Liver (tissue), 9 donors: ENCODE results near the gene SLC43A3. TPM values are rescaled to one million over a fixed set of nuclear protein-coding genes. Genes with fewer than 3 reads are reported as not detected.

Source experiments
- DNase-seq: peaks from one replicate; pipeline ENCODE4 v3.0.0-alpha.2; 2017; ENCODE audit warnings: low spot score
- H3K27ac ChIP-seq, 2 donors: one replicate each; pipeline ENCODE4 v1.7.0; 2013; ENCODE audit warnings: inconsistent platforms in 2 of 2, low read length in 2 of 2, control low read depth in 1 of 2, low read depth in 1 of 2, mild to moderate bottlenecking in 1 of 2
- H3K27me3 ChIP-seq, 4 donors: one replicate each; pipeline versions ENCODE4 v1.6.1 to v1.7.0; 2013; ENCODE audit warnings: low read length in 3 of 4, inconsistent platforms in 1 of 4, mild to moderate bottlenecking in 1 of 4, moderate library complexity in 1 of 4; ENCODE audit not compliant: control insufficient read depth in 4 of 4, insufficient read depth in 4 of 4
- H3K36me3 ChIP-seq, 4 donors: one replicate each; pipeline versions ENCODE4 v1.6.1 to v1.7.0; 2013; ENCODE audit warnings: low read length in 3 of 4, mild to moderate bottlenecking in 3 of 4, low read depth in 1 of 4, moderate library complexity in 1 of 4; ENCODE audit not compliant: control insufficient read depth in 4 of 4, insufficient read depth in 3 of 4
- H3K4me1 ChIP-seq, 4 donors: one replicate each; pipeline versions ENCODE4 v1.6.1 to v1.7.0; 2013; ENCODE audit warnings: low read length in 3 of 4, mild to moderate bottlenecking in 3 of 4, moderate library complexity in 1 of 4; ENCODE audit not compliant: control insufficient read depth in 4 of 4, insufficient read depth in 4 of 4
- H3K4me3 ChIP-seq, 3 donors: one replicate each; pipeline versions ENCODE4 v1.6.1 to v1.7.0; 2013; ENCODE audit warnings: low read length in 3 of 3, control low read depth in 1 of 3, low read depth in 1 of 3, mild to moderate bottlenecking in 1 of 3
- H3K9ac ChIP-seq, 2 donors: one replicate each; pipeline ENCODE4 v1.7.0; 2013; ENCODE audit warnings: low read length in 2 of 2, mild to moderate bottlenecking in 2 of 2, moderate library complexity in 2 of 2, control low read depth in 1 of 2, low read depth in 1 of 2
- H3K9me3 ChIP-seq, 4 donors: one replicate each; pipeline versions ENCODE4 v1.6.1 to v1.7.0; 2013; ENCODE audit warnings: low read length in 3 of 4; ENCODE audit not compliant: control insufficient read depth in 4 of 4
- ATF3 ChIP-seq: IDR thresholded peaks from 2 replicates; pipeline ENCODE4 v1.6.1; 2016; ENCODE audit warnings: antibody characterized with exemption
- CTCF ChIP-seq: fragments of 150-350 bp; IDR thresholded peaks from 2 replicates; pipeline ENCODE4 v1.5.1; 2017; ENCODE audit warnings: improper control_type of control experiment, low read depth, low read length; ENCODE audit not compliant: missing input control
- EGR1 ChIP-seq, 2 donors: IDR thresholded peaks; 2 replicates each; pipeline ENCODE4 v1.6.1; 2016 to 2018; ENCODE audit warnings: antibody characterized with exemption in 2 of 2, low read depth in 2 of 2
- FOXA1 ChIP-seq: IDR thresholded peaks from 2 replicates; pipeline ENCODE4 v1.6.1; 2016; ENCODE audit warnings: antibody characterized with exemption
- FOXA2 ChIP-seq: IDR thresholded peaks from 2 replicates; pipeline ENCODE4 v1.6.1; 2016; ENCODE audit warnings: antibody characterized with exemption
- GABPA ChIP-seq, 2 donors: IDR thresholded peaks in 1 of 2; conservative IDR thresholded peaks in 1 of 2; 2 replicates each; pipeline ENCODE4 v1.6.1; 2016; ENCODE audit warnings: antibody characterized with exemption in 2 of 2, mild to moderate bottlenecking in 1 of 2, moderate library complexity in 1 of 2
- HNF4A ChIP-seq, 2 donors: conservative IDR thresholded peaks; 2 replicates each; pipeline ENCODE4 v1.6.1; 2016; ENCODE audit warnings: antibody characterized with exemption in 2 of 2, mild to moderate bottlenecking in 2 of 2
- HNF4G ChIP-seq: IDR thresholded peaks from 2 replicates; pipeline ENCODE4 v1.6.1; 2016; ENCODE audit warnings: antibody characterized with exemption
- JUND ChIP-seq, 2 donors: IDR thresholded peaks; 2 replicates each; pipeline ENCODE4 v1.6.1; 2016; ENCODE audit warnings: antibody characterized with exemption in 2 of 2
- MAX ChIP-seq: IDR thresholded peaks from 2 replicates; pipeline ENCODE4 v1.6.1; 2016; ENCODE audit warnings: antibody characterized with exemption
- NR2F2 ChIP-seq: IDR thresholded peaks from 2 replicates; pipeline ENCODE4 v1.6.1; 2016; ENCODE audit warnings: antibody characterized with exemption
- RAD21 ChIP-seq, 2 donors: IDR thresholded peaks; 2 replicates each; pipeline ENCODE4 v1.6.1; 2016; ENCODE audit warnings: antibody characterized with exemption in 2 of 2, mild to moderate bottlenecking in 2 of 2
- REST ChIP-seq: IDR thresholded peaks from 2 replicates; pipeline ENCODE4 v1.6.1; 2016; ENCODE audit warnings: antibody characterized with exemption, mild to moderate bottlenecking
- RXRA ChIP-seq, 2 donors: IDR thresholded peaks; 2 replicates each; pipeline ENCODE4 v1.6.1; 2017 to 2018; ENCODE audit warnings: antibody characterized with exemption in 2 of 2, mild to moderate bottlenecking in 1 of 2
- SP1 ChIP-seq: IDR thresholded peaks from 2 replicates; pipeline ENCODE4 v1.6.1; 2018; ENCODE audit warnings: antibody characterized with exemption, mild to moderate bottlenecking
- TAF1 ChIP-seq: conservative IDR thresholded peaks from 2 replicates; pipeline ENCODE4 v1.6.1; 2016; ENCODE audit warnings: antibody characterized with exemption, mild to moderate bottlenecking
- YY1 ChIP-seq: IDR thresholded peaks from 2 replicates; pipeline ENCODE4 v1.6.1; 2016; ENCODE audit warnings: antibody characterized with exemption, mild to moderate bottlenecking
- ZBTB33 ChIP-seq: IDR thresholded peaks from 2 replicates; pipeline ENCODE4 v1.6.1; 2016; ENCODE audit warnings: antibody characterized with exemption
- WGBS: extraction: QIAGEN DNeasy Blood & Tissue Kit; methylation state at CpG from one replicate; pipeline ENCODE4 v1.1.7; 2013; 5-methylcytosine and 5-hydroxymethylcytosine counted together
- polyA plus RNA-seq, 2 donors: library from polyadenylated mRNA; stranded (reverse) in 1 of 2; unstranded in 1 of 2; fragments of 200-250 nt in 1 of 2; fragments of >200 nt in 1 of 2; fragmentation: Nextera tagmentation in 1 of 2; extraction: Ambion mirVana in 1 of 2; gene quantifications; one replicate each; pipeline versions ENCODE4 v1.2.1 to v1.2.3, GENCODE V29; 2013 to 2015
- total RNA-seq, 2 donors: library from RNA; depleted of rRNA; stranded (reverse); fragments of >200 nt; gene quantifications; one replicate each; pipeline ENCODE4 v1.2.3, GENCODE V29; 2014
- donor health status: healthy.
- donor health status: healthy.
- donor health status: healthy.
- donor health status: healthy.
- donor health status: healthy.

Gene SLC43A3
- total and polyA plus RNA-seq, 4 donors, result 47.2 to 152 (median 93.0) TPM

GRCh38 chr11:57363131-57364080 is 63.5 kb downstream of the SLC43A3 start:
- Histone ChIP-seq H3K4me1 (no peaks in the 10 kb centered on the region), H3K9ac (no peak overlapping the region), H3K27ac (no peak overlapping the region), H3K9me3 (no peaks in the 10 kb centered on the region), H3K27me3 (no peaks in the 10 kb centered on the region), H3K36me3 (no peaks in the 10 kb centered on the region), H3K4me3 (no peak overlapping the region)
- WGBS, result 82% methylated on average over 7 of the region's 7 CpGs
- no peak for DNase-seq
- no peak for TF ChIP-seq JUND (IDR thresholded peaks at IDR 0.05)
- no peak for TF ChIP-seq RXRA (IDR thresholded peaks at IDR 0.05)
- TF ChIP-seq FOXA2, result no peak
- no peak for TF ChIP-seq FOXA1
- TF ChIP-seq EGR1 (IDR thresholded peaks at IDR 0.05; ENCODE audit: low read depth in 2 of 2), result no peak
- TF ChIP-seq TAF1, result no peak
- TF ChIP-seq CTCF, result no peak
- no peak for TF ChIP-seq GABPA (IDR thresholded peaks at IDR 0.05 in 1 of 2, conservative IDR thresholded peaks at IDR 0.05 in 1 of 2)
- no peak for TF ChIP-seq NR2F2
- no peak for TF ChIP-seq ATF3
- no peak for TF ChIP-seq HNF4G
- no peak for TF ChIP-seq MAX
- no peak for TF ChIP-seq HNF4A (conservative IDR thresholded peaks at IDR 0.05)
- TF ChIP-seq YY1, result no peak
- TF ChIP-seq SP1, result no peak
- TF ChIP-seq RAD21 (IDR thresholded peaks at IDR 0.05), result no peak
- no peak for TF ChIP-seq ZBTB33
- TF ChIP-seq REST, result no peak
